Esophagus muscularis mucosa (tissue), 4 donors: ENCODE measurements around the gene DPP4. TPM values are rescaled to one million over a fixed set of nuclear protein-coding genes. Genes with fewer than 3 reads are reported as not detected.

ENCODE experiments used
- DNase-seq: peaks from one replicate; pipeline ENCODE4 v3.0.0-alpha.2; 2017; ENCODE audit errors: extremely low spot score
- H3K27ac ChIP-seq, 4 donors: fragments of 200-600 bp; sonication (generic); replicated peaks in 1 of 4; 1 replicate in 3 of 4; 2 replicates in 1 of 4; pipeline ENCODE4 v1.5.1; 2016 to 2019; ENCODE audit warnings: mild to moderate bottlenecking in 1 of 4
- H3K27me3 ChIP-seq, 4 donors: fragments of 200-600 bp; sonication (generic); one replicate each; pipeline versions ENCODE4 v1.5.1 to v1.6.0; 2016 to 2019
- H3K36me3 ChIP-seq, 4 donors: fragments of 200-600 bp; sonication (generic); one replicate each; pipeline ENCODE4 v1.5.1; 2016 to 2019
- H3K4me1 ChIP-seq, 4 donors: fragments of 200-600 bp; sonication (generic); one replicate each; pipeline ENCODE4 v1.5.1; 2016 to 2019
- H3K4me3 ChIP-seq, 4 donors: fragments of 200-600 bp; sonication (generic); 1 replicate in 2 of 4; 2 replicates in 2 of 4; pipeline ENCODE4 v1.5.1; 2016 to 2019; ENCODE audit warnings: mild to moderate bottlenecking in 4 of 4, moderate library complexity in 1 of 4
- H3K9me3 ChIP-seq, 4 donors: fragments of 200-600 bp; sonication (generic); 1 replicate in 3 of 4; 2 replicates in 1 of 4; pipeline ENCODE4 v1.5.1; 2016 to 2019
- EP300 ChIP-seq: sonication (generic); formaldehyde crosslinking; IDR thresholded peaks from one replicate; pipeline ENCODE4 v1.6.1; 2017; ENCODE audit warnings: antibody characterized with exemption
- POLR2A ChIP-seq: fragments of 450-650 bp; IDR thresholded peaks from one replicate; pipeline ENCODE4 v1.6.1; 2017; ENCODE audit warnings: antibody characterized with exemption, moderate library complexity, mild to moderate bottlenecking, low read depth
- POLR2AphosphoS5 ChIP-seq, 2 donors: sonication (generic); formaldehyde crosslinking; IDR thresholded peaks; one replicate each; pipeline ENCODE4 v1.6.1; 2017; ENCODE audit warnings: antibody characterized with exemption in 2 of 2
- WGBS: methylation state at CpG from one replicate; pipeline ENCODE4 v1.1.5; 2018; 5-methylcytosine and 5-hydroxymethylcytosine counted together
- intact Hi-C: fragments of 100-400 bp; cut with DNase I; formaldehyde crosslinking; loops from one replicate; pipeline ENCODE4 v1.15.1; 2023
- total RNA-seq, 4 donors: library from RNA; depleted of rRNA; stranded (reverse); fragments of >200 nt; gene quantifications; one replicate each; pipeline versions ENCODE4 v1.1.0 to v1.2.1, GENCODE V29; 2016
- TF ChIP-seq, protein P1 (sequence below), 3 experiments: fragments of 200-600 bp in 2 of 3; fragments of 450-650 bp in 1 of 3; sonication (generic) in 2 of 3; IDR thresholded peaks; one replicate each; pipeline ENCODE4 v1.5.1; 2017 to 2019; ENCODE audit warnings: antibody characterized with exemption in 3 of 3, mild to moderate bottlenecking in 2 of 3, moderate library complexity in 1 of 3

Gene DPP4
- total RNA-seq, 4 donors from 2014 or later, result 2.2 to 4.1 (median 2.8) TPM

DNA sequence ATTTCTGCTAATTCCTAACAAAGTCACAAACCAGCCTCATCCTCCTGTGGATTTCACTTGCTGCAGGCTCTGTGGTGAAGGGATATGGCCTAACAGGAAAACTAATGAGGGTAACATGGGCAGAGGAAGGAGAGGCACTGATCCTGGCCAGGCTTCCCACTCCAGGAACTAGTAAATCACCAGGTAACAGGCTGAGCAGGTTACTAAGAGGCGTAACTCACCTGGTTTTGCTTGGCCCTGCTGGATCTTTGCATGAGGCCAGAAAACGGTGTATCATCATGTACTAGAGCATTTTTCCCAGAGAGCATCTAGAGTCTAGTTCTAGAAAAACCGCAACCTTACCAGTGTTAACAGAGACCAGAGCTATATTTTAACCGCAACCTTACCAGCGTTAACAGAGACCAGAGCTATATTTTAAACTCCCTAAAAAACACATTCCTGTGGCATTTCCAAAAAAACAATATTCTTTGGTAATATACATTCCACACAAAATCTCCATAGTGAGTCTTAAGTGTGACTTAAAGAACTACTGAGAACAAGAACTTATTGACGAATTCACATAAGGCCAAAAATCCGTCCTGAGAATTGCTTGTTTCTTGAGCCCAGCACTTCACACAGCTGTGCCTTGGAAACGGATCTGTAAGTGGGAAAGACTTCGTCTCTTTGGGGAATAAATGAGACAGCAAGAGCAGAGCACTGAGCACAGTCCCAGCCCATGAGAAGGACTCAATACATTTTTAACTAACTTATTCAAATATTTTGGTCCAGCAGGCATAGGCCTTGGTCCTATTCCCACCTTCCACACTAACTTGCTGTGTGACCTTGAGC lies 43.4 kb downstream of the DPP4 start:
- DNase-seq, result no peak
- intact Hi-C loops, result no loop called here
- Histone ChIP-seq H3K9me3 (no peaks in the 10 kb centered on the region), H3K27me3 (no peaks in the 10 kb centered on the region), H3K4me3 (no peak overlapping the region), H3K36me3 (no peaks in the 10 kb centered on the region), H3K27ac (no peak overlapping the region), H3K4me1 (peaks cover 0 to 18% (median 0%) of the 10 kb centered on the region in 4 donors)
- TF ChIP-seq, protein P1, sequence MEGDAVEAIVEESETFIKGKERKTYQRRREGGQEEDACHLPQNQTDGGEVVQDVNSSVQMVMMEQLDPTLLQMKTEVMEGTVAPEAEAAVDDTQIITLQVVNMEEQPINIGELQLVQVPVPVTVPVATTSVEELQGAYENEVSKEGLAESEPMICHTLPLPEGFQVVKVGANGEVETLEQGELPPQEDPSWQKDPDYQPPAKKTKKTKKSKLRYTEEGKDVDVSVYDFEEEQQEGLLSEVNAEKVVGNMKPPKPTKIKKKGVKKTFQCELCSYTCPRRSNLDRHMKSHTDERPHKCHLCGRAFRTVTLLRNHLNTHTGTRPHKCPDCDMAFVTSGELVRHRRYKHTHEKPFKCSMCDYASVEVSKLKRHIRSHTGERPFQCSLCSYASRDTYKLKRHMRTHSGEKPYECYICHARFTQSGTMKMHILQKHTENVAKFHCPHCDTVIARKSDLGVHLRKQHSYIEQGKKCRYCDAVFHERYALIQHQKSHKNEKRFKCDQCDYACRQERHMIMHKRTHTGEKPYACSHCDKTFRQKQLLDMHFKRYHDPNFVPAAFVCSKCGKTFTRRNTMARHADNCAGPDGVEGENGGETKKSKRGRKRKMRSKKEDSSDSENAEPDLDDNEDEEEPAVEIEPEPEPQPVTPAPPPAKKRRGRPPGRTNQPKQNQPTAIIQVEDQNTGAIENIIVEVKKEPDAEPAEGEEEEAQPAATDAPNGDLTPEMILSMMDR (IDR thresholded peaks at IDR 0.05), result no peak
- TF ChIP-seq POLR2A (no peak), POLR2AphosphoS5 (IDR thresholded peaks at IDR 0.05) (no peak), EP300 (no peak)
- 93% methylated on average over 9 of the region's 9 CpGs for WGBS

DNA sequence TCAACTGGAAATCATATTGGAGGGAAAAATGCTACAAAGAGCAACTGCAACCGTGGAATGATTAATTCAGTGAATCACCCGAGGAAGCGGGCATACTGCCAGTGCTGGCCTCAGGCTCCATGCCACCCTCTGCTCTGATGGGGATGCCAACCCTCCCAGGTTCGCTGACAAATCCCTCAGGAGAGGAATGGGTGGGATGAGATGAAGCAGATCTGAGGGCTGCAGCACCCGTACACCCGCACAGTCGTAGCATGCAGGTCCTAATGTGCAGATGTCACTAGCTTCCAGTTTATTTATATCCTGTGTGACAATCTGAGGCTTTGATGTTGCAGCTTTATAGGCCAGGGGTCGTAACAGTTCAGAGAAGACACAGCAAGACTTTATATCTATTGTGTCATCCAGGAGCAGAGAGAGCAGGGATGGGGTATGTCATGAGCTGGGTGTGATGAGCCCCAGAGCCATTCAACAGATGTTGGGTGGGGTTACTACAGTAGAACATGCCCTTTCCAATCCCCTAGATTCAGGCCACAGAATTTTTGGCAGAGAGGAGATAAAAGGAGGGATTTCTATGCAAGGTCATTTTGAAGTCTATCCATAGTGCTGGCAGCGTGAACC lies 44.6 kb downstream of the DPP4 start:
- H3K4me1 ChIP-seq, result peaks cover 0 to 18% (median 0%) of the 10 kb centered on the region in 4 donors
- H3K36me3 ChIP-seq, result no peaks in the 10 kb centered on the region
- TF ChIP-seq POLR2A, result no peak
- TF ChIP-seq EP300, result no peak
- no peak for TF ChIP-seq POLR2AphosphoS5 (IDR thresholded peaks at IDR 0.05)
- TF ChIP-seq, protein P1 (IDR thresholded peaks at IDR 0.05), result no peak
- no peak overlapping the region for H3K4me3 ChIP-seq
- no peaks in the 10 kb centered on the region for H3K27me3 ChIP-seq
- intact Hi-C loops, result no loop called here
- no peak overlapping the region for H3K27ac ChIP-seq
- H3K9me3 ChIP-seq, result no peaks in the 10 kb centered on the region
- WGBS, result 59% methylated on average over 9 of the region's 9 CpGs
- DNase-seq, result no peak

GRCh38 chr2:162028511-162028910 lies 45.5 kb downstream of the DPP4 start:
- Histone ChIP-seq H3K4me1 (peaks cover 0 to 18% (median 0%) of the 10 kb centered on the region in 4 donors), H3K27ac (no peak overlapping the region), H3K9me3 (no peaks in the 10 kb centered on the region), H3K27me3 (no peaks in the 10 kb centered on the region), H3K4me3 (no peak overlapping the region), H3K36me3 (no peaks in the 10 kb centered on the region)
- no peak for DNase-seq
- WGBS, result 78% methylated on average over 4 of the region's 4 CpGs
- no peak for TF ChIP-seq POLR2A
- no peak for TF ChIP-seq EP300
- TF ChIP-seq POLR2AphosphoS5 (IDR thresholded peaks at IDR 0.05), result no peak
- TF ChIP-seq, protein P1 (IDR thresholded peaks at IDR 0.05), result no peak
- intact Hi-C loops, result no loop called here

- Histone ChIP-seq H3K9me3 (no peaks in the 10 kb centered on the region), H3K27me3 (no peaks in the 10 kb centered on the region), H3K36me3 (no peaks in the 10 kb centered on the region), H3K4me3 (no peak overlapping the region), H3K27ac (no peak overlapping the region), H3K4me1 (peaks cover 0 to 27% (median 0%) of the 10 kb centered on the region in 4 donors)
- no peak for DNase-seq
- intact Hi-C loops, result no loop called here
- TF ChIP-seq POLR2AphosphoS5 (IDR thresholded peaks at IDR 0.05) (no peak), EP300 (no peak), POLR2A (no peak)
- TF ChIP-seq, protein P1 (IDR thresholded peaks at IDR 0.05), result no peak
- WGBS, result 62% methylated on average over 6 of the region's 6 CpGs
These were observed 48.7 kb downstream of the DPP4 start for GRCh38 chr2:162025121-162025911.
